ENCODE data around the gene IGFALS.

- no peak for TF ChIP-seq CTCF (conservative IDR thresholded peaks at IDR 0.05)
- TF ChIP-seq EZH2 (IDR thresholded peaks at IDR 0.05; ENCODE audit: low read depth), result no peak
These were observed 26.1 kb upstream of the IGFALS start for GRCh38 chr16:1819611-1820010.
